Immature natural killer cell (primary cell): ENCODE data around the gene CPNE9. TPM values are rescaled to one million over a fixed set of nuclear protein-coding genes. Genes with fewer than 3 reads are reported as not detected.
"Not testable (repeated sequence)": the region's sequence is repeated elsewhere in the genome, so short reads cannot be mapped to it uniquely, and the experiment has no call there.

Source experiments
- DNase-seq, 3 donors: peaks; one replicate each; pipeline ENCODE4 v3.0.0; 2022; ENCODE audit warnings: mixed read lengths in 1 of 3
- H3K27ac Mint-ChIP-seq, 6 donors: one replicate each; pipeline ENCODE4 v1.8.0; 2020; ENCODE audit warnings: mixed read lengths in 6 of 6, mild to moderate bottlenecking in 5 of 6, inconsistent platforms in 4 of 6, moderate library complexity in 3 of 6
- H3K27me3 Mint-ChIP-seq, 3 donors: one replicate each; pipeline ENCODE4 v1.8.0; 2020 to 2021; ENCODE audit warnings: low read depth in 3 of 3, mild to moderate bottlenecking in 3 of 3, mixed read lengths in 3 of 3, moderate library complexity in 3 of 3, inconsistent platforms in 1 of 3
- H3K36me3 Mint-ChIP-seq, 3 donors: one replicate each; pipeline ENCODE4 v1.8.0; 2020; ENCODE audit warnings: mixed read lengths in 3 of 3, inconsistent platforms in 2 of 3, mild to moderate bottlenecking in 2 of 3
- H3K4me1 Mint-ChIP-seq, 2 donors: one replicate each; pipeline ENCODE4 v1.8.0; 2020; ENCODE audit warnings: inconsistent platforms in 2 of 2, mild to moderate bottlenecking in 2 of 2, mixed read lengths in 2 of 2, moderate library complexity in 1 of 2
- H3K4me3 Mint-ChIP-seq, 5 donors: one replicate each; pipeline ENCODE4 v1.8.0; 2020; ENCODE audit warnings: mild to moderate bottlenecking in 5 of 5, mixed read lengths in 5 of 5, inconsistent platforms in 3 of 5, moderate library complexity in 3 of 5
- H3K9me3 Mint-ChIP-seq, 6 donors: one replicate each; pipeline ENCODE4 v1.8.0; 2020; ENCODE audit warnings: mild to moderate bottlenecking in 6 of 6, mixed read lengths in 6 of 6, inconsistent platforms in 4 of 6, moderate library complexity in 3 of 6
- polyA plus RNA-seq, 3 donors: library from polyadenylated mRNA; unstranded; fragments of 300-500 nt; fragmentation: Illumina TruSeq; gene quantifications; one replicate each; pipeline ENCODE4 v1.2.3, GENCODE V29; 2021

Gene CPNE9
- polyA plus RNA-seq, 3 donors from 2014 or later, result 0.31 TPM; not detected in 2

GRCh38 chr3:9769426-9770275 lies 66.0 kb downstream of the CPNE9 start, which contains the start of gene CAMK1:
Gene CAMK1, minus strand, starts transcription at chr3:9769947. Its CDS starts 2,198 bp downstream, at chr3:9767749.
- DNase-seq, result peak; percentile 56 to 59 (median 56)
- H3K9me3 Mint-ChIP-seq, result no peaks in the 10 kb centered on the region
- H3K36me3 Mint-ChIP-seq, result peaks cover 0 to 15% (median 0%) of the 10 kb centered on the region in 3 donors
- peaks cover 41 to 43% of the 10 kb centered on the region in 2 donors for H3K4me1 Mint-ChIP-seq
- peak within 1 kb of the TSS in 5 of 6 donors; percentile 1 to 81 (median 72) for H3K27ac Mint-ChIP-seq
- H3K27me3 Mint-ChIP-seq, result no peaks in the 10 kb centered on the region
- peak within 1 kb of the TSS; percentile 75 to 85 (median 76) for H3K4me3 Mint-ChIP-seq

- H3K36me3 Mint-ChIP-seq, result peaks cover 0 to 12% (median 0%) of the 10 kb centered on the region in 3 donors
- H3K9me3 Mint-ChIP-seq, result no peaks in the 10 kb centered on the region
- DNase-seq, result no peak
- H3K4me3 Mint-ChIP-seq, result peak overlapping the region; percentile 65 to 77 (median 74)
- peaks cover 41 to 43% of the 10 kb centered on the region in 2 donors for H3K4me1 Mint-ChIP-seq
- no peaks in the 10 kb centered on the region for H3K27me3 Mint-ChIP-seq
- H3K27ac Mint-ChIP-seq, result peak overlapping the region in 2 of 6 donors; percentile 35 to 45
Measured at GRCh38 chr3:9770276-9770812, 66.7 kb downstream of the CPNE9 start.

DNA sequence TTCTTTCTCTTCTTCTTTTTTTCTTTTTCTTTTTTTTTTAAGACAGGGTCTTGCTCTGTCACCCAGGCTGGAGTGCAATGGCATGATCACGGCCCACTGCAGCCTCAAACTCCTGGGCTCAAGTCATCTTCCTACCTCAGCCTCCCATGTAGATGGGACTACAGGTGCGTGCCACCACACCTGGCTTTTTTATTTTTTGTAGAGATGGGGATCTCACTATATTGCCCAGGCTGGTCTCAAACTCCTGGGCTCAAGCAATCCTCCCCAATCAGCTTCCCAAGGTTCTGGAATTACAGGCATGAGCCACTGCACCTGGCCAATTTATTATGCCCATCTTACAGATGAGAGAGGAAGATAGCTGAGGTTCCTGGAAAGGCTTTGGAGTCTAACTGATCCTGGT lies 67.4 kb downstream of the CPNE9 start:
- H3K27ac Mint-ChIP-seq, DNase-seq, H3K9me3 Mint-ChIP-seq, H3K27me3 Mint-ChIP-seq: not testable (repeated sequence)
- peaks cover 41 to 43% of the 10 kb centered on the region in 2 donors for H3K4me1 Mint-ChIP-seq
- peak overlapping the region; percentile 49 to 74 (median 72) for H3K4me3 Mint-ChIP-seq
- H3K36me3 Mint-ChIP-seq, result peaks cover 0 to 12% (median 0%) of the 10 kb centered on the region in 3 donors

- DNase-seq, result no peak
- Mint-ChIP-seq H3K4me3 (no peak overlapping the region), H3K36me3 (peaks cover 0 to 11% (median 4%) of the 10 kb centered on the region in 3 donors), H3K4me1 (peaks cover 43 to 53% of the 10 kb centered on the region in 2 donors), H3K9me3 (no peaks in the 10 kb centered on the region), H3K27ac (peak overlapping the region in 2 of 6 donors; percentile 29 to 85), H3K27me3 (peaks cover 4 to 9% (median 6%) of the 10 kb centered on the region in 3 donors)
Measured at GRCh38 chr3:9776896-9777693, 73.5 kb downstream of the CPNE9 start.

- Mint-ChIP-seq H3K4me1 (peaks cover 49 to 59% of the 10 kb centered on the region in 2 donors), H3K27ac (no peak overlapping the region), H3K36me3 (peaks cover 0 to 9% (median 5%) of the 10 kb centered on the region in 3 donors), H3K27me3 (peaks cover 4 to 9% (median 6%) of the 10 kb centered on the region in 3 donors), H3K4me3 (no peak overlapping the region), H3K9me3 (no peaks in the 10 kb centered on the region)
- no peak for DNase-seq
Measured at GRCh38 chr3:9777694-9778021, 74.0 kb downstream of the CPNE9 start.

DNA sequence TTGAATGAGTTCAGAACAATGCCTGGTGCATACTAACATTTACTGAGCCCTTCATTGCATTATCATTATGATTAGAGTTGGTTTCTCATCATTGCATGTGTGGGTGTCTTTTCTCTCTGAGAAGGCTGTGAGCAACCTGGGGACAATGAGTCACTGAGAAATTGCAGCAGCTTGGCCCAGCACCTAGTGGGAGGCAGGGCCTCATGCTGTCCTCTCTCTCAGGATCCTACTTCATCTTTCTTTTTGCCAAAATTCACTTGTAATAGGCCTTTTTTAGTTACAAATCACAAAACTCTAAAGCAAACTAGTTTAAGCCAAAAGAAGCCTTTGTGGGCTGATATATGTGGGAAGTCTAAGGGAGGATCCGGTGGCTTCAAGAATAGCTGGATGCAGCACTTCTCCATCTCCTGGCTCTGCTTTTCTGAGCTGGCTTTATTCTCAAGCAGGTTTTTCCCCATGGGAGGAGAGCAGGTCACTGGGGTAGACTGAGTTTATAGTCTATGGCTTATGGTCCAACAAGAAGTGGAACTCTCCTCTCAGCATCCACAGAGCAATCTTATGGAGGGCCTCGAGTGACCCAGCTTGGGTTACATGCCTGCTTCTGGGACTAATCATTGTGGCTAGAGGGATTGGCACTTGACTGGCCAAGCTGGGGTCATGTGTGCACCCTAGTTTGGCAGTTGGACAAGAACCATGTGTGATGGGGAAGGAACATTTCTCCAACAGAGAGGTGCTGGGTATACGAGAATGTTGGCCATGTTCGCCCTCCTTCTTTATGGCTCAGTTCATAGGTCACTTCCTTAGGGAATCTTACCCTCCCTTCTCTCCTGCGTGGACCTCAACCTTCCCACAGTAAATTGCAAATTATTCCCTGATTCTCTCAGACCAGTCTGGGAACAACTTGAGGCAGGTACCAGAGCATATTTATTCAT lies 74.8 kb downstream of the CPNE9 start:
- no peak for DNase-seq
- peaks cover 4 to 9% (median 6%) of the 10 kb centered on the region in 3 donors for H3K27me3 Mint-ChIP-seq

DNA sequence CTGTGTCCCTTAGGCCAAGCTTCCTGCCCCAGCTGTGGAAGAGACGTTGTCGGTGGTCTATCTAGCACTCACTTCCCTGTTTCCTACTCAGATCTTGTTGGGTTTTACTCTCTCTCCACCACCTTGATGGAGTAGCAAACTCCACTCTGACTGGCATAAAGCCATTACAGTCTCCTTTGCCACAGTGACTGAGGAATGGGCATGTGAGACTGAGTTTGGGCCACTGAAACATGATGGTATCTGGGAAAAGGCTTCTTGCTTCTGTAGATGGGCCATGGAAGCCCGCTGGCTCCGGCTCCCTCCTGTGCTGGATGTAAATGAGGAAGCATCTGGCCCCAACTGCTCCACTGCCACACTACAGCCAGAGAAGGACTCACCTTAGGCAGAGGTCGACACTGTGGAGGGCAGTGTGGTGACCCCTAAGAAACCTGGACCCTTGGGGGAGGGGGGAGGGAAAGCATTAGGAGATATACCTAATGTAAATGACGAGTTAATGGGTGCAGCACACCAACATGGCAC lies 75.5 kb downstream of the CPNE9 start:
- peak overlapping the region; percentile 42 to 69 (median 68) for H3K4me3 Mint-ChIP-seq

More for the DNA sequence above, 74.8 kb downstream of the CPNE9 start:
- Mint-ChIP-seq H3K27ac (peak overlapping the region; percentile 47 to 96 (median 92)), H3K4me3 (peak overlapping the region; percentile 27 to 69 (median 64)), H3K36me3 (peaks cover 0 to 15% (median 4%) of the 10 kb centered on the region in 3 donors), H3K4me1 (peaks cover 51 to 63% of the 10 kb centered on the region in 2 donors), H3K9me3 (no peaks in the 10 kb centered on the region)

More for the DNA sequence above, 75.5 kb downstream of the CPNE9 start:
- DNase-seq, result no peak
- Mint-ChIP-seq H3K4me1 (peaks cover 51 to 63% of the 10 kb centered on the region in 2 donors), H3K27me3 (peaks cover 4 to 9% (median 6%) of the 10 kb centered on the region in 3 donors), H3K36me3 (peaks cover 0 to 15% (median 4%) of the 10 kb centered on the region in 3 donors), H3K27ac (peak overlapping the region; percentile 90 to 96 (median 94)), H3K9me3 (no peaks in the 10 kb centered on the region)

Other genes with a start within 250 kb of the CPNE9 start
- under 1 TPM in 2 of 3 donors, not detected in 1; 0.06 to 0.21 TPM for gene LHFPL4, start 150.0 kb upstream of the CPNE9 start, polyA plus RNA-seq
- gene MTMR14, start 54.3 kb upstream of the CPNE9 start, polyA plus RNA-seq, result 100 to 1,000 TPM in 1 of 3 donors, 10 to 100 TPM in 2; 59.2 to 118 (median 66.6) TPM
- 10 to 100 TPM; 10.6 to 45.8 (median 11.7) TPM for gene BRPF1, start 27.9 kb downstream of the CPNE9 start, polyA plus RNA-seq
- gene OGG1, start 46.1 kb downstream of the CPNE9 start, polyA plus RNA-seq, result 10 to 100 TPM; 30.3 to 57.3 (median 44.4) TPM
- 10 to 100 TPM; 15.4 to 29.0 (median 19.2) TPM for gene CAMK1, start 66.1 kb downstream of the CPNE9 start, polyA plus RNA-seq
- gene TADA3, start 88.6 kb downstream of the CPNE9 start, polyA plus RNA-seq, result 100 to 1,000 TPM in 1 of 3 donors, 10 to 100 TPM in 2; 58.1 to 121 (median 73.6) TPM
- gene ARPC4, start 89.2 kb downstream of the CPNE9 start, polyA plus RNA-seq, result 100 to 1,000 TPM; 378 to 470 (median 428) TPM
- 10 to 100 TPM in 1 of 3 donors, 1 to 10 TPM in 2; 4.2 to 10.1 (median 5.0) TPM for gene TTLL3, start 106.4 kb downstream of the CPNE9 start, polyA plus RNA-seq
- gene RPUSD3, start 140.2 kb downstream of the CPNE9 start, polyA plus RNA-seq, result 100 to 1,000 TPM in 2 of 3 donors, 10 to 100 TPM in 1; 94.7 to 153 (median 101) TPM
- not detected for gene CIDEC, start 176.4 kb downstream of the CPNE9 start, polyA plus RNA-seq
- gene JAGN1, start 186.8 kb downstream of the CPNE9 start, polyA plus RNA-seq, result 10 to 100 TPM; 36.1 to 50.3 (median 37.9) TPM
- under 1 TPM in 1 of 3 donors, not detected in 2; 0.14 TPM for gene IL17RE, start 199.0 kb downstream of the CPNE9 start, polyA plus RNA-seq
- 10 to 100 TPM in 2 of 3 donors, 1 to 10 TPM in 1; 1.7 to 16.5 (median 12.6) TPM for gene IL17RC, start 213.3 kb downstream of the CPNE9 start, polyA plus RNA-seq
- 10 to 100 TPM; 38.9 to 67.8 (median 51.3) TPM for gene CRELD1, start 230.0 kb downstream of the CPNE9 start, polyA plus RNA-seq
- 1 to 10 TPM in 2 of 3 donors, under 1 TPM in 1; 0.32 to 3.4 (median 1.8) TPM for gene PRRT3, start 248.6 kb downstream of the CPNE9 start, polyA plus RNA-seq